ENCODE data around the gene COQ6.
A peak's percentile ranks its signal among the peaks of the same experiment; 100 is the strongest.
"Not testable (repeated sequence)": the region's sequence is repeated elsewhere in the genome, so short reads cannot be mapped to it uniquely, and the experiment has no call there.

The COQ6 gene

GRCh38 chr14:73949752-73950734 lies at the start of gene COQ6, which contains the start of gene FAM161B:
Gene COQ6 (plus strand): TSS chr14:73950302. CDS start chr14:73950333, 31 bp downstream.
Gene FAM161B (minus strand): TSS chr14:73950094. CDS start chr14:73950026, 68 bp downstream.
- TF ChIP-seq, protein P1, sequence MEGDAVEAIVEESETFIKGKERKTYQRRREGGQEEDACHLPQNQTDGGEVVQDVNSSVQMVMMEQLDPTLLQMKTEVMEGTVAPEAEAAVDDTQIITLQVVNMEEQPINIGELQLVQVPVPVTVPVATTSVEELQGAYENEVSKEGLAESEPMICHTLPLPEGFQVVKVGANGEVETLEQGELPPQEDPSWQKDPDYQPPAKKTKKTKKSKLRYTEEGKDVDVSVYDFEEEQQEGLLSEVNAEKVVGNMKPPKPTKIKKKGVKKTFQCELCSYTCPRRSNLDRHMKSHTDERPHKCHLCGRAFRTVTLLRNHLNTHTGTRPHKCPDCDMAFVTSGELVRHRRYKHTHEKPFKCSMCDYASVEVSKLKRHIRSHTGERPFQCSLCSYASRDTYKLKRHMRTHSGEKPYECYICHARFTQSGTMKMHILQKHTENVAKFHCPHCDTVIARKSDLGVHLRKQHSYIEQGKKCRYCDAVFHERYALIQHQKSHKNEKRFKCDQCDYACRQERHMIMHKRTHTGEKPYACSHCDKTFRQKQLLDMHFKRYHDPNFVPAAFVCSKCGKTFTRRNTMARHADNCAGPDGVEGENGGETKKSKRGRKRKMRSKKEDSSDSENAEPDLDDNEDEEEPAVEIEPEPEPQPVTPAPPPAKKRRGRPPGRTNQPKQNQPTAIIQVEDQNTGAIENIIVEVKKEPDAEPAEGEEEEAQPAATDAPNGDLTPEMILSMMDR (IDR thresholded peaks at IDR 0.05; ENCODE audit: extremely low read depth, missing control alignments): no peak
- DNase-seq (ENCODE audit: low spot score): peak; percentile 86

GRCh38 chr14:73903028-73903427 lies 47.1 kb upstream of the COQ6 start:
- TF ChIP-seq, protein P1 (IDR thresholded peaks at IDR 0.05; ENCODE audit: extremely low read depth, missing control alignments): no peak
- no peak for DNase-seq (ENCODE audit: low spot score)

- TF ChIP-seq, protein P1 (IDR thresholded peaks at IDR 0.05; ENCODE audit: extremely low read depth, missing control alignments): no peak
- no peak for DNase-seq (ENCODE audit: low spot score)
These were observed 40.4 kb upstream of the COQ6 start for GRCh38 chr14:73909681-73910080.

GRCh38 chr14:73913256-73913655 lies 36.8 kb upstream of the COQ6 start:
- TF ChIP-seq, protein P1 (IDR thresholded peaks at IDR 0.05; ENCODE audit: extremely low read depth, missing control alignments): no peak
- DNase-seq (ENCODE audit: low spot score): no peak

- TF ChIP-seq, protein P1 (IDR thresholded peaks at IDR 0.05; ENCODE audit: extremely low read depth, missing control alignments): no peak
- no peak for DNase-seq (ENCODE audit: low spot score)
These were observed 33.8 kb upstream of the COQ6 start for GRCh38 chr14:73916324-73916723.

DNA sequence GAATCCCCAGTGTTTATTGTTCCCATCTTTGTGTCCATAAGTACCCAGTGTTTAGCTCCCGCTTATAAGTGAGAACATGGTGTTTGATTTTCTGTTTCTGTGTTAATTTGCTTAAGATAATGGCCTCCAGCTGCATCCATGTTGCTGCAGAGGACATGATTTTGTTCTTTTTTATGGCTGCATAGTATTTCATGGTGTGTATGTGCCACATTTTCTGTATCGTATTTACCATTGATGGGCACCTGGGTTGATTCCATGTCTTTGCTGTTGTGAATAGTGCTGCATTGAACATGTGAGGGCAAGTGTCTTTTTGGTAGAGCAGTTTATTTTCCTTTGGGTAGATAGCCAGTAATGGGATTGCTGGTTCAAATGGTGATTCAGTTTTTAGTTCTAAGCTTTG lies 30.6 kb upstream of the COQ6 start:
- DNase-seq (ENCODE audit: low spot score): not testable (repeated sequence)

DNA sequence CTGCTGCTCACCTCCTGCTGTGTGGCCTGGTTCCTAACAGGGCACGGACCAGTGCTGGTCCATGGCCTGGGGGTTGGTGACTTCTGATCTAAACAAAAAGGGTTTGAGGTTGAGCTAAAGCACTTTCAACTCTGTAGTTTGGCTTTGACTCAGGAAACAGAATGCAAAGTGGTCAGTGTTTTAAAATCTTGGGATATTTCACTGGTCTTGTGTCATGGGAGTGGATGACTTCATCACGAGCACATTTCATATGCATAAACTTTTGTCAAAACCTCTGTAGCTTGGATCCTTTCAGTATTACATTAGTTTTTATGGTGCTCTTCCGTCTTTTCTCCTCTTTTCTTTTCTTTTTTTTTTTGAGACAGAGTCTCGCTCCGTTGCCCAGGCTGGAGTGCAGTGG lies 25.8 kb upstream of the COQ6 start:
- TF ChIP-seq, protein P1 (IDR thresholded peaks at IDR 0.05; ENCODE audit: extremely low read depth, missing control alignments): no peak
- DNase-seq (ENCODE audit: low spot score): no peak

Measured in GM20000 (cell line).